Gastrocnemius medialis (tissue), 4 donors: ENCODE measurements around the gene ZNF333. TPM values are rescaled to one million over a fixed set of nuclear protein-coding genes. Genes with fewer than 3 reads are reported as not detected.

ENCODE experiments used
- ATAC-seq, 2 donors: fragments of 150-250 bp; one replicate each; pipeline ENCODE4 v1.9.1; 2016
- DNase-seq, 2 donors: peaks; one replicate each; pipeline ENCODE4 v3.0.0-alpha.2; 2019
- H3K27ac ChIP-seq, 4 donors: fragments of 200-600 bp; sonication (generic); 1 replicate in 1 of 4; 2 replicates in 3 of 4; pipeline ENCODE4 v1.5.1; 2016 to 2018; ENCODE audit warnings: mild to moderate bottlenecking in 2 of 4, moderate library complexity in 1 of 4
- H3K27me3 ChIP-seq, 3 donors: fragments of 200-600 bp; sonication (generic) in 2 of 3; 1 replicate in 1 of 3; 2 replicates in 2 of 3; pipeline versions ENCODE4 v1.5.1 to v1.6.0; 2016 to 2019; ENCODE audit warnings: mild to moderate bottlenecking in 1 of 3, moderate library complexity in 1 of 3
- H3K36me3 ChIP-seq, 2 donors: fragments of 200-600 bp; sonication (generic) in 1 of 2; one replicate each; pipeline ENCODE4 v1.5.1; 2017 to 2018
- H3K4me1 ChIP-seq, 2 donors: fragments of 200-600 bp; sonication (generic) in 1 of 2; one replicate each; pipeline ENCODE4 v1.5.1; 2016 to 2017; ENCODE audit warnings: mild to moderate bottlenecking in 2 of 2
- H3K4me3 ChIP-seq, 4 donors: fragments of 200-600 bp; sonication (generic) in 3 of 4; 1 replicate in 1 of 4; 2 replicates in 3 of 4; pipeline ENCODE4 v1.5.1; 2016 to 2019; ENCODE audit warnings: mild to moderate bottlenecking in 2 of 4
- H3K9me3 ChIP-seq, 3 donors: fragments of 200-600 bp; sonication (generic) in 2 of 3; 1 replicate in 1 of 3; 2 replicates in 2 of 3; pipeline ENCODE4 v1.5.1; 2016 to 2019
- CTCF ChIP-seq, 5 experiments: fragments of 450-650 bp in 3 of 5; fragments of 200-600 bp in 2 of 5; sonication (generic) in 2 of 5; IDR thresholded peaks in 4 of 5; conservative IDR thresholded peaks in 1 of 5; 1 replicate in 4 of 5; 2 replicates in 1 of 5; pipeline ENCODE4 v1.5.1; 2016 to 2019; ENCODE audit warnings: antibody characterized with exemption in 5 of 5, mild to moderate bottlenecking in 3 of 5, moderate library complexity in 3 of 5
- POLR2A ChIP-seq, 2 donors: fragments of 450-650 bp; IDR thresholded peaks; one replicate each; pipeline ENCODE4 v1.6.1; 2017; ENCODE audit warnings: antibody characterized with exemption in 2 of 2, mild to moderate bottlenecking in 2 of 2, moderate library complexity in 2 of 2
- in situ Hi-C, 4 donors: fragments of 200-750 bp; cut with MboI; loops; one replicate each; pipeline versions ENCODE4 v1.15.0 to v1.8.0; 2017; ENCODE audit warnings: low sequenced_read_pairs in 4 of 4
- intact Hi-C: fragments of 100-400 bp; cut with DNase I; formaldehyde crosslinking; loops from one replicate; pipeline ENCODE4 v1.15.1; 2023; ENCODE audit warnings: low total_unique reads
- total RNA-seq, 4 donors: library from RNA; depleted of rRNA; stranded (reverse); fragments of >200 nt; gene quantifications; one replicate each; pipeline versions ENCODE4 v1.1.0 to v1.2.3, GENCODE V29; 2016

ZNF333 gene
- total RNA-seq, 4 donors from 2014 or later, result 4.6 to 12.7 (median 10.3) TPM

- intact Hi-C loops, result no loop called here
- no peak for DNase-seq
- Histone ChIP-seq H3K27ac (no peak overlapping the region), H3K9me3 (no peaks in the 10 kb centered on the region), H3K36me3 (no peaks in the 10 kb centered on the region), H3K4me1 (no peaks in the 10 kb centered on the region), H3K27me3 (no peaks in the 10 kb centered on the region), H3K4me3 (no peak overlapping the region)
- TF ChIP-seq POLR2A (IDR thresholded peaks at IDR 0.05) (no peak), CTCF (IDR thresholded peaks at IDR 0.05 in 4 of 5, conservative IDR thresholded peaks at IDR 0.05 in 1 of 5) (no peak)
- in situ Hi-C loops, result no loop called here
- ATAC-seq, result no peak
Observed at GRCh38 chr19:14735915-14736314, 46.1 kb downstream of the ZNF333 start.

GRCh38 chr19:14746886-14747285, 57.0 kb downstream of the ZNF333 start:
- ATAC-seq (no peak), DNase-seq (no peak)
- H3K4me3 ChIP-seq, result no peak overlapping the region
- no peaks in the 10 kb centered on the region for H3K36me3 ChIP-seq
- no peaks in the 10 kb centered on the region for H3K9me3 ChIP-seq
- TF ChIP-seq POLR2A (IDR thresholded peaks at IDR 0.05) (no peak), CTCF (IDR thresholded peaks at IDR 0.05 in 4 of 5, conservative IDR thresholded peaks at IDR 0.05 in 1 of 5) (no peak)
- intact Hi-C loops (no loop called here), in situ Hi-C loops (no loop called here)
- no peaks in the 10 kb centered on the region for H3K4me1 ChIP-seq
- H3K27me3 ChIP-seq, result no peaks in the 10 kb centered on the region
- H3K27ac ChIP-seq, result no peak overlapping the region

DNA sequence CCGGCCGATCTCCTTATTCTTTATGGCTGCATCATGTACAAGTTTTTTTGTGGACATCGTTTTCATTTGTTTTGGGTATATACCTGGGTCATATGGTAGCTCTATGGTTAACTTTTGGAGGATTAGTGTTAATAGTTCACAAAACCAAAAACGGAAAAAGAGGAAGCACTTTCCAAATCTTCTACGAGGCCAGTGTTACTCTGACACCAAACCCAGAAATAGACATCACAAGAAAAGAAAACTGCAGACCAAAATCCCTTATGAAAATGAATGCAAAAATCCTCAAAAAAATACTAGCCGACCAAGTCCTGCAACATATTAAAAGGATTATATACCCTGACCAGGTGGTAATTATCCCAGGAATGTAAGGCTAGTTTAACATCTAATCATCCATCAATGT, 58.8 kb downstream of the ZNF333 start:
- in situ Hi-C loops, result no loop called here
- Histone ChIP-seq H3K27me3 (no peaks in the 10 kb centered on the region), H3K27ac (no peak overlapping the region), H3K4me1 (no peaks in the 10 kb centered on the region), H3K4me3 (no peak overlapping the region), H3K36me3 (no peaks in the 10 kb centered on the region), H3K9me3 (no peaks in the 10 kb centered on the region)
- ATAC-seq (no peak), DNase-seq (no peak)
- intact Hi-C loops, result no loop called here
- TF ChIP-seq POLR2A (IDR thresholded peaks at IDR 0.05) (no peak), CTCF (IDR thresholded peaks at IDR 0.05 in 4 of 5, conservative IDR thresholded peaks at IDR 0.05 in 1 of 5) (no peak)

- H3K36me3 ChIP-seq, result no peaks in the 10 kb centered on the region
- TF ChIP-seq POLR2A (IDR thresholded peaks at IDR 0.05) (no peak), CTCF (IDR thresholded peaks at IDR 0.05 in 4 of 5, conservative IDR thresholded peaks at IDR 0.05 in 1 of 5) (no peak)
- H3K27me3 ChIP-seq, result no peaks in the 10 kb centered on the region
- intact Hi-C loops (no loop called here), in situ Hi-C loops (no loop called here)
- ATAC-seq (no peak), DNase-seq (no peak)
- H3K9me3 ChIP-seq, result no peaks in the 10 kb centered on the region
- H3K27ac ChIP-seq, result no peak overlapping the region
- H3K4me1 ChIP-seq, result no peaks in the 10 kb centered on the region
- no peak overlapping the region for H3K4me3 ChIP-seq
Observed at GRCh38 chr19:14758816-14759215, 69.0 kb downstream of the ZNF333 start.

GRCh38 chr19:14761607-14762006, 71.8 kb downstream of the ZNF333 start:
- no peaks in the 10 kb centered on the region for H3K36me3 ChIP-seq
- no peaks in the 10 kb centered on the region for H3K27me3 ChIP-seq

More at GRCh38 chr19:14761607-14762006, 71.8 kb downstream of the ZNF333 start:
- in situ Hi-C loops (no loop called here), intact Hi-C loops (no loop called here)
- DNase-seq (no peak), ATAC-seq (no peak)
- Histone ChIP-seq H3K27ac (no peak overlapping the region), H3K4me3 (no peak overlapping the region), H3K9me3 (no peaks in the 10 kb centered on the region), H3K4me1 (no peaks in the 10 kb centered on the region)
- TF ChIP-seq CTCF (IDR thresholded peaks at IDR 0.05 in 4 of 5, conservative IDR thresholded peaks at IDR 0.05 in 1 of 5) (no peak), POLR2A (IDR thresholded peaks at IDR 0.05) (no peak)
